ENCODE measurements around the gene FSTL5. TPM values are rescaled to one million over a fixed set of nuclear protein-coding genes. Genes with fewer than 3 reads are reported as not detected.

The FSTL5 gene
- total RNA-seq, 2 donors from 2014 or later = not detected

DNA sequence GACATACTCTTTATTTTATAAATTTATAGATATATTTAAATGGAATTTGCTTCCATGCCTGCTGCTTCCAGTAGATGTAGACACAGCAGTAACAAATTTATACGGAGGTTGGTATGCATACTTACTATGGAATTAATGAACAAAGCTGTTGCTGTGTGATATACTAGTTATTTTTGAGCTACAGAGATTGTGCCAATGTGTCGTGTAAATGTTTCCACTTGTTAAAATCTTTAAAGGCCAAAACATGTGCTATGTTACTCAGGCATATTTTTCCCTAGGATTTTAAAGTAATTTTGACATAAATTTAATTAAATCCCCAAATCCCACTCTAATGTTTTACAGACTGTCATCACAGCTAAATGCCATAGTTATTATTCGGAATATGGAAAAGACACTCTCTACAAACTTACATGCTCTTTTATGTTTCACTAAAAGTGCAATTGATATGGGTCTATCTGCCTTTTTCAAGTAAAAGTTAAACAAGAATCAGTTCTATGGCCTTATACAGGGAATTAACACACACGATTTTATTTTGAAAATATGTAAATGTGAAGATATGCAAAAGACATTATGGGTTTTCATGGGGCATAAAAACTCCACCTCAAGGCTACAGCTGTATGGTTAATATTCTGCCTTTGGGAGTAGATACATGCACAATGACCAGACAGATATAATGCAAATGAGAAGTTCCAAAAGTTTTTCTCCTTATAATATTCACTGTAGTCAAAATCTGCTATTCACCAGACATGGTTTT, 256.8 kb downstream of the FSTL5 start:
- no peak for DNase-seq
- ATAC-seq = no peak
- no peak overlapping the region for H3K4me3 Mint-ChIP-seq
- H3K9me3 ChIP-seq (ENCODE audit: control insufficient read depth, low read length, poor library complexity, severe bottlenecking) = no peaks in the 10 kb centered on the region
- H3K27ac Mint-ChIP-seq = no peak overlapping the region
- H3K36me3 Mint-ChIP-seq (ENCODE audit: low read depth) = no peaks in the 10 kb centered on the region
- no peaks in the 10 kb centered on the region for H3K27me3 Mint-ChIP-seq
- H3K4me1 Mint-ChIP-seq = no peaks in the 10 kb centered on the region

DNA sequence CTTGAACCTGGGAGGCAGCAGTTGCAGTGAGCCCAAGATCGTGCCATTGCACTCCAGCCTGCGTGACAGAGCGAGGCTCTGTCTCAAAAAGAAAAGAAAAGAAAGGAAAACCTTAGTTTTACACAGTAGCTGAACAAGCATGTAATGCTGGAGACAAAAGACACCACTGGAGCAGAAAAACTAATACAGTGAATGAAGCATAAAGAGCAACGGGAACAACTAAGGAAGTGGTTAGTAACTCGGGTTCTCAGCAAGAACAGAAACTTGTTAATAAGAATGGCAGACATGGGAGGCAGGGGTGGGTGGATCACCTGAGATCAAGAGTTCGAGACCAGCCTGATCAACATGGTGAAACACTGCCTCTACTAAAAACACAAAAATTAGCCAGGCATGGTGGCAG, 263.7 kb downstream of the FSTL5 start:
- Mint-ChIP-seq H3K4me1 (no peaks in the 10 kb centered on the region), H3K27ac (no peak overlapping the region), H3K27me3 (no peaks in the 10 kb centered on the region), H3K4me3 (no peak overlapping the region), H3K36me3 (ENCODE audit: low read depth) (no peaks in the 10 kb centered on the region)
- no peaks in the 10 kb centered on the region for H3K9me3 ChIP-seq (ENCODE audit: control insufficient read depth, low read length, poor library complexity, severe bottlenecking)
- no peak for ATAC-seq
- DNase-seq = no peak

DNA sequence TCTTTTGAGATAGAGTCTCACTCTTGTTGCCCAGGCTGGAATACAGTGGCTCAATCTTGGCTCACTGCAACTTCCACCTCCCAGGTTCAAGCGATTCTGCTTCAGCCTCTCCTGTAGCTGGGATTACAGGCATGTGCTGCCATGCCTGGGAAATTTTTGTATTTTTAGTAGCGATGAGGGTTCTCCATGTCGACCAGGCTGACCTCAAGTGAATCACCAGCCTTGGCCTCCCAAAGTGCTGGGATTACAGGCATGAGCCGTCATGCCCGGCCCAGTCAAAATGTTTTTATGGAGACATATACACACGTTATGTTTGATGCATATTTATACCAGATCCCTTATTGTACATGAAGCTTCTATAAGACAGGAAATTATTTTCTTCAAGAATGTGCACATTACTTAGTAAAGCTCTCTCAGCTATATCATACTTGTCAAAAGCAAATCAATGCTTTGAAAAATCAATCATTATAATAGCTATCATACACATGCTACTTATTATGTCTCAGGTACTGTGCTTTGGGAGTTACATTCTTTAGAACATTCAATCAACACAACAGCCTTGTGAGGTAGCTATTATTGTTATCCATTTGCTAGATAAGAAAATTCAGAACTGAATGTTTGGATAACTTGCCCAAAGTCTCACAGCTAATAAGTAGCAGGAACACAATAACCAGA, 269.2 kb downstream of the FSTL5 start:
- no peak for DNase-seq
- H3K9me3 ChIP-seq (ENCODE audit: control insufficient read depth, low read length, poor library complexity, severe bottlenecking) = no peaks in the 10 kb centered on the region
- H3K4me3 Mint-ChIP-seq = no peak overlapping the region
- no peaks in the 10 kb centered on the region for H3K4me1 Mint-ChIP-seq
- no peak for ATAC-seq
- no peaks in the 10 kb centered on the region for H3K36me3 Mint-ChIP-seq (ENCODE audit: low read depth)
- no peak overlapping the region for H3K27ac Mint-ChIP-seq
- H3K27me3 Mint-ChIP-seq = no peaks in the 10 kb centered on the region

DNA sequence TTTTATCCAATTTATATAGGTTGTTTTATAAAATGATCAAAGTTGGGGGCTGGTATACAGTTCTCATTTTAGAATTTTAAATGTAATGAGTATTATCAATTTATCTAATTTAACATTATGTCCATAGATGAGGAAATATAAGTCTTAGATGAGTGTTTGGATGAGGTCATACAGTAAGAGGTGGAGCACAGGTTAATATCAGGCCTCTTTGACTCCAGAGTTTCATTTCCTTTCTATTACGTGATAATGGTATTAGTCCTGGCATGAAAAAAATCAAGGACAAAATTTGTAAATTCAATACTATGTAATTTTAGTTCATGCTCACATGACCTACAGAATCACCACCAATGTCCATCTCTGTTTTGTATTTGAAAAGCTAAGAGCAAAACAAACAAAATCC, 269.8 kb downstream of the FSTL5 start:
- no peaks in the 10 kb centered on the region for H3K9me3 ChIP-seq (ENCODE audit: control insufficient read depth, low read length, poor library complexity, severe bottlenecking)
- Mint-ChIP-seq H3K4me3 (no peak overlapping the region), H3K36me3 (ENCODE audit: low read depth) (no peaks in the 10 kb centered on the region), H3K27ac (no peak overlapping the region), H3K4me1 (no peaks in the 10 kb centered on the region), H3K27me3 (no peaks in the 10 kb centered on the region)
- no peak for ATAC-seq
- no peak for DNase-seq

DNA sequence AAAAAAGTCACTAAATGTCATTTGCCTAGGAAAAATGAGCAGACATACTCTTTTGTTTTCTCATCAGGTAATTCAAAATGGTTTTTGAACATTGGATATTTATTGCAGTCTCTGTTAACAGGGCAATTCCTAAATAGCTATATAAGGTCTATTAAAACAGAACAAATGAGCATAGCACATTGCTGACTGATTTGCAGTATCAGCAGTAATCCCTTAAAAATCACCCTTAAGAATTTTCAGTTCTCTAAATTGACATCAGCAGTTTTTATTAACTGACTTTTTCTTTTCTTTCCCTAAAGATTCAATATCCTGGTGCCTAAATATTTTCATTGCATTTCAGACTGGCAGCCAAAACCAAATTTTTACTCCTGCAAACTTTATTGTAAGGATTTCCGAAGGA, 270.2 kb downstream of the FSTL5 start:
- ATAC-seq (no peak), DNase-seq (no peak)
- no peaks in the 10 kb centered on the region for H3K9me3 ChIP-seq (ENCODE audit: control insufficient read depth, low read length, poor library complexity, severe bottlenecking)
- no peaks in the 10 kb centered on the region for H3K4me1 Mint-ChIP-seq
- no peak overlapping the region for H3K27ac Mint-ChIP-seq
- no peak overlapping the region for H3K4me3 Mint-ChIP-seq
- H3K36me3 Mint-ChIP-seq (ENCODE audit: low read depth) = no peaks in the 10 kb centered on the region
- H3K27me3 Mint-ChIP-seq = no peaks in the 10 kb centered on the region

DNA sequence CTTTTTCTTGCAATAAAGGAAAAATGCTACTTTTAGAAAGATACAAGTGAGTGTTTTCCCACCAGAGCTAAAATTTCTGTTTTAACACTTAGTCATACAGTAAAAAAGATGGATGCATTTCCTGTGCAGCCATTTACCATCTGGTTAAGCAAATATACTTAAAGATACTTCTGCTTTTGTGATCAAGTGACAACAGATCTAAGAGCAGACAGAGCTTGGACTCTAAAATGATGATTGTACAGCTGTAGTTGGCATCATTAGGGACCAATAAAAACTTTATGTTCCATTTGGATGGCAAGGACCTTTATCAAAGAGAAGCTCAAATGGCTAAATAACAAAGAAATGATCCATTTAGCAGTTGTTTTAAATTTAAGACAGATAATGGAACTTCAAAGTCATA, 270.8 kb downstream of the FSTL5 start:
- H3K4me1 Mint-ChIP-seq = no peaks in the 10 kb centered on the region
- no peaks in the 10 kb centered on the region for H3K27me3 Mint-ChIP-seq
- H3K36me3 Mint-ChIP-seq (ENCODE audit: low read depth) = no peaks in the 10 kb centered on the region
- no peaks in the 10 kb centered on the region for H3K9me3 ChIP-seq (ENCODE audit: control insufficient read depth, low read length, poor library complexity, severe bottlenecking)
- no peak for DNase-seq
- ATAC-seq = no peak
- H3K27ac Mint-ChIP-seq = no peak overlapping the region
- H3K4me3 Mint-ChIP-seq = no peak overlapping the region

DNA sequence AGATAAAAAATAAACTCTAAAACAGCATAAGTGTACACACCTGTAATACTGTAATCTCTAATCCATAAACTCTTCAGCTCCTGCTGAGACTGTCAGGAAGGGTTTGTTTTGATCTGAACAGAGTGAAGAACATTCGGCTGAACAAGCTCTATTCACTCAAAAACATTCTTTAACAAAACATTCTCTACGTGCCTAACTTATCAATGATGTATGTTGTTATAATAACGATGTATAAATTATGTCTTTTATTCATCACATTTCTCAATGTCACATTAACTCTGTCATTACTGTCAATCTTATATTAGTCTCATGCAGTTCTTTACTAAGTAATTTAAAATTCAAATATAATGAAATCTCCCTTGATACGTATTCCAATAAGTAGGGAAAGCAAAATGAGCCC, 280.6 kb downstream of the FSTL5 start:
- no peak for DNase-seq
- H3K27me3 Mint-ChIP-seq = no peaks in the 10 kb centered on the region
- no peaks in the 10 kb centered on the region for H3K9me3 ChIP-seq (ENCODE audit: control insufficient read depth, low read length, poor library complexity, severe bottlenecking)
- H3K36me3 Mint-ChIP-seq (ENCODE audit: low read depth) = no peaks in the 10 kb centered on the region
- no peak overlapping the region for H3K27ac Mint-ChIP-seq
- H3K4me3 Mint-ChIP-seq = no peak overlapping the region
- no peaks in the 10 kb centered on the region for H3K4me1 Mint-ChIP-seq
- no peak for ATAC-seq

DNA sequence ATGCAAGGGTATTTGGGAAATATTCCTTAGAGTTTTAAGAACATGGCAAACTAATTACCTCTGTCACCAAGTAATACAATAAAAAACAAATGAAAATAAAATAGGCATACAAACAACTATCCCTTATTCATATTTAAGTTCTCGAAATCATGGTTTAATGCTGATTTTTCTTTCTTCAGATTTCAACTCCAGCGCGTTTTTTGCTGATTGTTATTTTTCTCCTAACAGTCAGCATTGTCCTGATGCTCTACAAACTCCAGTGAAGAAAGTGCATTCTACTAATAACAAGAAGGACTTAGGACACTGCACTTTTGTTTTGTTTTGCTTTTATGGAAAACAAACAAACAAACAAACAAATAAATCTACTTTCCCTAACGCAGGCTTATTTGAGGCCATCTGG, 282.4 kb downstream of the FSTL5 start:
- H3K4me1 Mint-ChIP-seq = no peaks in the 10 kb centered on the region
- H3K4me3 Mint-ChIP-seq = no peak overlapping the region
- no peaks in the 10 kb centered on the region for H3K9me3 ChIP-seq (ENCODE audit: control insufficient read depth, low read length, poor library complexity, severe bottlenecking)
- no peak for ATAC-seq
- DNase-seq = no peak
- no peaks in the 10 kb centered on the region for H3K27me3 Mint-ChIP-seq
- H3K36me3 Mint-ChIP-seq (ENCODE audit: low read depth) = no peaks in the 10 kb centered on the region
- H3K27ac Mint-ChIP-seq = no peak overlapping the region

DNA sequence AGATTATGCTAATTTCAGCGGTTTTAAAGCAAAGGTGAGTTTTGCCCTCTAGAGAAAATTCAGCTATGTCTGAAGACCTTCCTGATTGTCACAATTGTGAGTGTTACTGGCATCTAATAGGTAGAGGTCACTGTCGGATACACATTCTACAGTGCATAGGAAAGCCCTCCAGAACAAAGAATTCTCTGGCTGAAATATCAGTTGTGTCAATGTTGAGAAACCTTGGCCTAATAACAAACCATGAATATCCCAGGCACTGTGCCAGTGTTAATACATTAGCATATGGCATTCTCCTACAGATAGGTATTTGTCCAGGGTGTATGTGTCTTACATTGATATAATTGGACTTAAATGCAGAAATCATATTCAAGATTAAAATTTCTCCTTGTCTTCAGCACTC, 294.3 kb downstream of the FSTL5 start:
- Mint-ChIP-seq H3K36me3 (ENCODE audit: low read depth) (no peaks in the 10 kb centered on the region), H3K27ac (no peak overlapping the region), H3K4me1 (no peaks in the 10 kb centered on the region), H3K4me3 (no peak overlapping the region), H3K27me3 (no peaks in the 10 kb centered on the region)
- ATAC-seq = no peak
- DNase-seq = no peak
- no peaks in the 10 kb centered on the region for H3K9me3 ChIP-seq (ENCODE audit: control insufficient read depth, low read length, poor library complexity, severe bottlenecking)

DNA sequence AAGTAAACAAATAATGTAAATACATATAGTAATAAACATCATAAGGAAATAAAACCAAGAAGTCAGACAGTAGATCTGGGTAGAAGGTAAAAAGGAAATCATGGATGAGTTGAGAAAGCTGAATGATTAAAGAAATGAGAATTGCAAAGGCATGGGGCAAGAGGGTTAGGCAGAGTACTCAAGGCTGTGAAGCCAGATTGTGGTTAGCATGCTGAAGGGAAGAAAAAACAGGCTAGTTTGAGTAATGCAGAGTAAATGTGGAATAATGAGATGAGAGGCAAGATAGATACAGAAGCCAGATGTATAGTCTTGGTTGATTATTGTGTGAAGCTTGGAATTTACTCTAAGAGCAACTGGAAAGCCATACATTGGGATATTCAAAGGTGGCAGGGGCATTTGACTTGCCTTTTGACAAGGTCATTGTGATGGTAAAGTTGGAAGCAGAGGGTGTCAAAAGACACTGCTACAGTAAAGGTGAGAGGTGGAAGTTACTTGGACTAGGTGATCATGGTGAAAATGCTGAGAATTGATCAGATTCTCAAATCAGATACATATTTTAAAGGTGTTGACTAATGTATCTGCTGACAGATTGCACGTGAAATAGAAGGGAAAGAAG, 307.0 kb downstream of the FSTL5 start:
- no peaks in the 10 kb centered on the region for H3K4me1 Mint-ChIP-seq
- no peaks in the 10 kb centered on the region for H3K9me3 ChIP-seq (ENCODE audit: control insufficient read depth, low read length, poor library complexity, severe bottlenecking)
- no peaks in the 10 kb centered on the region for H3K27me3 Mint-ChIP-seq
- no peak overlapping the region for H3K4me3 Mint-ChIP-seq
- no peak for ATAC-seq
- H3K27ac Mint-ChIP-seq = no peak overlapping the region
- H3K36me3 Mint-ChIP-seq (ENCODE audit: low read depth) = no peaks in the 10 kb centered on the region
- DNase-seq = no peak

DNA sequence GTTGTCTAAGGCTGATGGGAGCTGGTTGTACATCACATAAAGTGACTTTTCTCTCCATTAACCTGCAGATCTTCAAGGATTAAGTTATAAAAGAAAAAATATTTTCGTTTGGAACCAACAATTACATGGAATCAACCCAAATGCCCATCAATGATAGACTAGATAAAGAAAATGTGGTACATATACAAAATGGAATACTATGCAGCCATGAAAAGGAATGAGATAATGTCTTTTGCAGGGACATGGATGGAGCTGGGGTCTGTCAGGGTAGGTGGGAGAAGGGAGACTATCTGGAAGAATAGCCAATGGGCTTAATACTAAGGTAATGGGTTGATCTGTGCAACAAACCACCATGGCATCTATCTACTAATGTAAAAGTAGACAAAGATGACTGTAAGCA, 313.2 kb downstream of the FSTL5 start:
- Mint-ChIP-seq H3K4me3 (no peak overlapping the region), H3K36me3 (ENCODE audit: low read depth) (no peaks in the 10 kb centered on the region), H3K27ac (no peak overlapping the region), H3K27me3 (no peaks in the 10 kb centered on the region), H3K4me1 (no peaks in the 10 kb centered on the region)
- DNase-seq (no peak), ATAC-seq (no peak)
- no peaks in the 10 kb centered on the region for H3K9me3 ChIP-seq (ENCODE audit: control insufficient read depth, low read length, poor library complexity, severe bottlenecking)

DNA sequence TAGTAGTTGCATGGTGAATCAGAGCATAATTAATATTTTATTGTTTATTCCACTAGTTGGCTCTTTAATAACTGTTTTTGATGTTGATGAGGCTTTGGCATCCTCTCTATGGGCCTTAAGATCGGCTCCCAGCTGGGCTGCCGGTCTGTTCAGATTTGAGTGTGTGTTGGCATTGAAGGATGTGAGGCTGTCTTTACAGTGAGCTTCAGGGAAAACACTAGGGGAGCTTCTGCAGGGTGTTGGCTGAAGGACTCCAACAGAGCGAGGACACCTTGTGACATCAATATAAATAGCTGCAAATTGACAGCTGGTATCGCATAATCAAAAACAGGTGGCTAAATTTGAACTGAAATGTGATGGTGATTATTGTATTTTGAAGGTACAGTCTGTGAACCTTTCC, 322.0 kb downstream of the FSTL5 start:
- DNase-seq = no peak
- Mint-ChIP-seq H3K27me3 (no peaks in the 10 kb centered on the region), H3K36me3 (ENCODE audit: low read depth) (no peaks in the 10 kb centered on the region), H3K4me3 (no peak overlapping the region), H3K4me1 (no peaks in the 10 kb centered on the region), H3K27ac (no peak overlapping the region)
- H3K9me3 ChIP-seq (ENCODE audit: control insufficient read depth, low read length, poor library complexity, severe bottlenecking) = no peaks in the 10 kb centered on the region
- ATAC-seq = no peak

DNA sequence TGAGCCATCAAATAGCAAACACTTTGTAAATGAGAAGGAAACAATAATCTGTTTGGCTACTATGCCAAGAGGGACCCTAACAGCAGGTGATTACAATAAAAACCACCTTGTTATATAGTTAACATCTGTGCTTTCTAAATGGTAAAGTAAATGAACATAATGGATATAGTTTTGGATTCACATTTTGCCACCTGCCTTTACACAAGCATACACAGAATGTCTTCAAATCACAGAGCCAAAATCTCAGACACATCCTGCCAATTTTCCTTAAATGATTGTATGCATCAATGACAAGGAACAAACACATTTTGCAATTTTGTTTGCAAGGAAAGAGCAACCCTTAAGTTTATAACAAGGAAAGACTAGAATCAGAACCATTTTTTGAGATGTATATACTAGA, 334.2 kb downstream of the FSTL5 start:
- Mint-ChIP-seq H3K36me3 (ENCODE audit: low read depth) (no peaks in the 10 kb centered on the region), H3K27me3 (no peaks in the 10 kb centered on the region), H3K4me1 (no peaks in the 10 kb centered on the region), H3K4me3 (no peak overlapping the region), H3K27ac (no peak overlapping the region)
- ATAC-seq (no peak), DNase-seq (no peak)
- H3K9me3 ChIP-seq (ENCODE audit: control insufficient read depth, low read length, poor library complexity, severe bottlenecking) = no peaks in the 10 kb centered on the region

DNA sequence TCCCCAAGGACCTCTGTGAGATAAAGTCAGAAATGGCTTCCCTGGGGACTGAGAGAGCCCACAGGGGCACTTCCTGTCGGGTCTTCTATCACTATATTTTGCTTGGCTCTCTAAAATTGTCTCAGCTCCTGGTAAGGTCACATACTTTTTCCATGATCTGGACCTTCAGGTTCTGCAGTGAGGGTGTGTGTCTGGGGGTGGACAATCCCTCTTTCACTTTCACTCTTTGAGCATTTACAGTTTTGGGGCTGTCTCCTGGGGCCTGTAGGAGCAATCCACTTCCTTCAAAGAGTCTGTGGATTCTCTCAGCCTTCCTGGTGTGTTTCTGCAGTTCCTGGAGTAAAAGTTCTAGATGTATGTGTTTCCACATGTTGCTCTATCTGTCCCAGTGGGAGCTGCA, 335.7 kb downstream of the FSTL5 start:
- H3K36me3 Mint-ChIP-seq (ENCODE audit: low read depth) = no peaks in the 10 kb centered on the region
- no peaks in the 10 kb centered on the region for H3K9me3 ChIP-seq (ENCODE audit: control insufficient read depth, low read length, poor library complexity, severe bottlenecking)
- H3K4me1 Mint-ChIP-seq = no peaks in the 10 kb centered on the region
- ATAC-seq (no peak), DNase-seq (no peak)
- H3K27ac Mint-ChIP-seq = no peak overlapping the region
- no peak overlapping the region for H3K4me3 Mint-ChIP-seq
- H3K27me3 Mint-ChIP-seq = no peaks in the 10 kb centered on the region

All from T-helper 17 cell (primary cell).